T-helper 17 cell (primary cell): ENCODE data around the gene HCFC1. TPM values are rescaled to one million over a fixed set of nuclear protein-coding genes. Genes with fewer than 3 reads are reported as not detected.

Source experiments
- ATAC-seq: fragments of 150-1000 bp; cut with Tn5 transposase; 2 replicates; pipeline ENCODE4 v1.10.0; 2021; ENCODE audit warnings: mild to moderate bottlenecking, moderate library complexity
- DNase-seq, 3 donors: peaks; one replicate each; pipeline versions ENCODE4 v3.0.0 to v3.0.0-alpha.2; 2020 to 2021
- H3K9me3 ChIP-seq: one replicate; pipeline ENCODE4 v1.7.0; 2013; ENCODE audit warnings: low read length, mild to moderate bottlenecking; ENCODE audit not compliant: control insufficient read depth, poor library complexity, severe bottlenecking
- H3K27ac Mint-ChIP-seq: one replicate; pipeline ENCODE4 v1.8.0; 2022; ENCODE audit warnings: mild to moderate bottlenecking, moderate library complexity, mixed read lengths
- H3K27me3 Mint-ChIP-seq: one replicate; pipeline ENCODE4 v1.8.0; 2022; ENCODE audit warnings: mixed read lengths
- H3K36me3 Mint-ChIP-seq: one replicate; pipeline ENCODE4 v1.8.0; 2022; ENCODE audit warnings: low read depth, mixed read lengths
- H3K4me1 Mint-ChIP-seq: one replicate; pipeline ENCODE4 v1.8.0; 2022; ENCODE audit warnings: mild to moderate bottlenecking, mixed read lengths
- H3K4me3 Mint-ChIP-seq: one replicate; pipeline ENCODE4 v1.8.0; 2022; ENCODE audit warnings: mild to moderate bottlenecking, moderate library complexity, mixed read lengths
- total RNA-seq, 4 donors: library from RNA in 2 of 4; stranded (reverse) in 2 of 4; gene quantifications; one replicate each; pipeline ENCODE4 v1.2.3 and lab custom pipeline; 2022 to 2026

Gene HCFC1
- total RNA-seq, 2 donors from 2014 or later: 65.7 to 65.8 TPM

DNA sequence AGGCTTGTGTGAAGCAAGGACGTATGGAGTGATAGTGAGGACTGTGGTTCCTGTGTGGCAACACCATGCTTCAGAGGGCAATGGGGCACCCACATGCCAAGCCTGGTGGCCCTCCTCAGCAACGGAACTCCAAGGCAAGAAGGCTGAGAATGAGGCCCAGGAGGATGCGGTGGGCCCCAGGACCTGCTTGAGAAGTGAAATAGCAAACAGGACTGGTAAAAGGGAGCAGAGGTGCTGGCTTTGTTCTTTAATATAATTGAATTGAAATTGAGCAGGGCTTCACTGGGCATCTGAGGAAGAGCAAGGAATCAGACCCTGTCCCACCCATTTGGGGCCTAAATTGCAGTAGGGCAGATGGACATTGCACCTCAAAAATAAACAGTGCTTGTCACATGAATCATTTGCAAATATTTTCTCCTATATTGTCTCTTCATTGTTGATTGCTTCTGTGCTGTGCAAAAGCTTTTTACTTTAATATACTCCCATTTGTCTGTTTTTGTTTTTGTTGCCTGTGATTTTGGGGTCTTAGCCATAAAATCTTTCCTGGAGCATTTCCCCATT, 3.2 kb upstream of the HCFC1 start:
- no peaks in the 10 kb centered on the region for H3K27me3 Mint-ChIP-seq
- peaks cover 2% of the 10 kb centered on the region for H3K36me3 Mint-ChIP-seq
- H3K4me1 Mint-ChIP-seq: peaks cover 13% of the 10 kb centered on the region
- peak overlapping the region; percentile 85 for H3K4me3 Mint-ChIP-seq
- no peaks in the 10 kb centered on the region for H3K9me3 ChIP-seq
- ATAC-seq (no peak), DNase-seq (no peak)
- peak overlapping the region; percentile 81 for H3K27ac Mint-ChIP-seq

DNA sequence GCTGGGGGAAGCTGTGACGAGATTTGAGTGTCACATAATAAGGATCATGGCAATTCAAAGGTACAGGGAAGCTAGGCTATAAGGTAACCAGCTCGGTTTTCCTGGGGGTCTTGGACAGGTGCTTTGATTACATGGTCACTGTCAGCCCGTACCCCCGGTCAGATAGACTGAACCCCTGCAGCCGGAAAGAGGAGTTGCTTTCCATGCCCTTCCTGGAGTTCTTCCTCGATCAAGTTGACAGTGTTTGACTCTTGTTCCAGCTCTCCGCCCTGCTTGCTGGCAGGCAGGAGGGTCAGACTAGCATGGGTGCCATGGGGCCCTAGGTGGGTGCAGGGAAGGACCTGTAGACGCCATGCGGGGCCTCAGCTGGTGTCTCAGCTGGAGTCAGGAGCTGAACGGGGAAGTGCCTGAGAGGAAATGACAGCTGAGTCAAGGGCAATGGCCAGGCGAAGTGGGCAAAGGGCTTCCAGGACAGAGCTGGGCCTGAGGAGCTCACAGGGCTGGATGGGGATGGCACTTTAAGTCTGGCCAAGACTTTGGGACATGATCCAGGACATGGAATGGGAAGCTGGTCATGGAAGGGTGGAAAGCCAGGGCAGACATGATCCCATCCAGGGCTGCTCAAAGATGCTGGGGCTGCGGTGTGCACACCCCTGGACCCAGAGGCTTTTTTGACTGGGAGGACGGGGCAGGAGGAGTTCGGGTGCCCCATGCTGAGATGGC, 2.5 kb upstream of the HCFC1 start:
- Mint-ChIP-seq H3K36me3 (peaks cover 2% of the 10 kb centered on the region), H3K27me3 (no peaks in the 10 kb centered on the region), H3K4me1 (peaks cover 13% of the 10 kb centered on the region), H3K27ac (peak overlapping the region; percentile 81), H3K4me3 (peak overlapping the region; percentile 85)
- H3K9me3 ChIP-seq: no peaks in the 10 kb centered on the region
- ATAC-seq (no peak), DNase-seq (no peak)

DNA sequence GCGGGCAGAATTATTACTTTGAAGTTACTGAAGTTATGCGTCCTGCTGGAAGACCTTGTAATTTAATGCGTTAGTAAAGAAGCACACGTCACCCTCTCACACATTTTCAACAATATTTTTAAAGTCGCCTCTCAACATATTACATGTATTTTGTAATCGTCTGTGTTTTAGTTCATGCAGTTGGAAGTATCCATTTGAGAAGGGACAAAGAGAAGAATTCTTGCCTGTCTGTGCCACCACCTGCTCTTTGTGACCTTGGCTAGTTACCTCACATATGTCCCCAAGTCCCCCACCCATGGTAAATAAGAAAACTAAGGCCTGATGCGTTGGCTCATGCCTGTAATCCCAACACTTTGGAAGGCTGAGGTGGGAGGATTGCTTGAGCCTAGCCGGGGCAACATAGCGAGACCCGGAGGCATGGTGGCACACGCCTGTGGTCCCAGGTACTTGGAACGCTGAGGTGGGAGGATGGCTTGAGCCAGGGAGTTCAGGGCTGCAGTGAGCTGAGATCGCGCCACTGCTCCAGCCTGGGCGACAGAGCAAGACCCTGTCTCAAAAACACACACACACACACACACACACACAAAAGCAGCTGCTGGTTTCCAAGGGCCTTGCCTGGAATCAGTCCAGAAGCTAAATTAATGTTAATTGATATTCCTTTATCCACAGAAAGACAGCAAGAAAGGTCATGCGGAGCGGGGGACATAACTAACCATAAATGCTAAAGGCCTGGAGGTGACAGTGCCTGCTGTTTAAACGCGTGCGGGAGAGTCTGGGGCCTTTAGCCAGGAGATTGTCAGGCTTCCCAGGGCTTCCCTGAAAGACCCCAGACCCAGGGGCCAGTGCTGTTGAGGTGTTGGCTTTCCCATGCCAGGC, 1.7 kb upstream of the HCFC1 start:
- Mint-ChIP-seq H3K36me3 (peaks cover 2% of the 10 kb centered on the region), H3K4me3 (peak overlapping the region; percentile 85), H3K27me3 (no peaks in the 10 kb centered on the region), H3K4me1 (peaks cover 13% of the 10 kb centered on the region), H3K27ac (peak overlapping the region; percentile 81)
- no peaks in the 10 kb centered on the region for H3K9me3 ChIP-seq
- no peak for ATAC-seq
- no peak for DNase-seq

DNA sequence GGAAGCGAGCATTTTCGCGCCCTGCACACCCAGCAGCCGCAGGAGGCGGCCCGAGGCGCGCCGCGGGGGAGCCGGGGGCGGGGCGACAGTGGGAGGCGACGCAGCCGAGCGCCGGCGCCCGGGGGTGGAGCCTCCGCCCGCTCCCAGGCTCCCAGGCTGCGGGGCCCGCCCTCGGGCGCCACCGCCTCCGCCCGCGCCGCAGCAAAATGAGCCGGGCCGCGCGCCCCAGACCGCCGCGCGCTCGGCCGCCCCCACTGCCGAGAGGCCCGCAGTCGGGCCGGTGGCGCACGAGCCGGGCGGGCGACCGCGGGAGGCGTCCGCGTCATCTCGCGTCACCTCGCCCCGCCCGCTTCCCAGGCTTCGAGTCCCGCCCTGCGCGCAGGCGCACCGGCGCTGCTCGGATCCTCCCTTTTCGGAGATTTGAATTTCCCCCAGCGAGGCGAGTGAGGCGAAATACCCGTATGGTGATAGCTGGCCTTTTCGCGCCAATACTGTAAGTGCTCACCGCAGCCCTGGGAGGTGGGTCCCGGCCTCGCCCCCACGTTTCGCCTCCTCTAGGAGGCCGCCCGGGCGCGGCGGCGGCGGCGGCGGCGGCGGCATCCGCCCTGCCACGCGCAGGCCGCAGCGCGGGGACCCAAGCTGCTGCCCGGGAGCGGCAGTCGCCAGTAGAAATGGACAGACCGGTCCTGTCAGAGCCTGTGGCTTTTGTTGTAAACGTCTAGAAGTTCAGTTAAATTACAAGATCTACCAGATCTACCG, 929 bp upstream of the HCFC1 start, which contains the start of gene TMEM187:
Gene TMEM187 (plus strand): TSS at position 387 of the 759 bp plus-strand sequence. CDS start 9,309 bp downstream, outside the sequence.
- Mint-ChIP-seq H3K27ac (peak within 1 kb of the TSS; percentile 99), H3K36me3 (peaks cover 2% of the 10 kb centered on the region), H3K27me3 (no peaks in the 10 kb centered on the region), H3K4me1 (peaks cover 20% of the 10 kb centered on the region), H3K4me3 (peak within 1 kb of the TSS; percentile 99)
- H3K9me3 ChIP-seq: no peaks in the 10 kb centered on the region
- peak; percentile 62 for ATAC-seq
- DNase-seq: peak; percentile 77 to 83 (median 81)

DNA sequence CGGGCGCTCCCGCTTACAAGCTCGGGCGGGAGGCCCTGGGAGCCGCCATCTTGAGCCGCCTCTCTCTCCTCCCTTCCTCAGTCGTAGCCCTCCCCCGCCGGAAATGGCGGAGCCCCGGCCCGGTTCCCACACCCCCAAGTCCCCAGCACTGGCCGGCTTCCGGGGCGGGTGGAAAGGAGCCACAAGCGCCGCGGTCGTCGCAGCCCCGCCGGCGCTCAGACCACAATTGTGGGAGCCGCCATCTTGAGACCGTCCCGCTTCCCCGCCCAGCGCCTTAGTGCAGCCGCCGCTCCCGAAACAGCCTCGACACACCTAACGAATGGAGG, 531 bp downstream of the HCFC1 start:
- DNase-seq (peak; percentile 76 to 81 (median 76)), ATAC-seq (peak; percentile 57)
- Mint-ChIP-seq H3K36me3 (peaks cover 2% of the 10 kb centered on the region), H3K27me3 (no peaks in the 10 kb centered on the region), H3K4me1 (peaks cover 25% of the 10 kb centered on the region), H3K27ac (peak overlapping the region; percentile 99), H3K4me3 (peak overlapping the region; percentile 99)
- H3K9me3 ChIP-seq: no peaks in the 10 kb centered on the region

DNA sequence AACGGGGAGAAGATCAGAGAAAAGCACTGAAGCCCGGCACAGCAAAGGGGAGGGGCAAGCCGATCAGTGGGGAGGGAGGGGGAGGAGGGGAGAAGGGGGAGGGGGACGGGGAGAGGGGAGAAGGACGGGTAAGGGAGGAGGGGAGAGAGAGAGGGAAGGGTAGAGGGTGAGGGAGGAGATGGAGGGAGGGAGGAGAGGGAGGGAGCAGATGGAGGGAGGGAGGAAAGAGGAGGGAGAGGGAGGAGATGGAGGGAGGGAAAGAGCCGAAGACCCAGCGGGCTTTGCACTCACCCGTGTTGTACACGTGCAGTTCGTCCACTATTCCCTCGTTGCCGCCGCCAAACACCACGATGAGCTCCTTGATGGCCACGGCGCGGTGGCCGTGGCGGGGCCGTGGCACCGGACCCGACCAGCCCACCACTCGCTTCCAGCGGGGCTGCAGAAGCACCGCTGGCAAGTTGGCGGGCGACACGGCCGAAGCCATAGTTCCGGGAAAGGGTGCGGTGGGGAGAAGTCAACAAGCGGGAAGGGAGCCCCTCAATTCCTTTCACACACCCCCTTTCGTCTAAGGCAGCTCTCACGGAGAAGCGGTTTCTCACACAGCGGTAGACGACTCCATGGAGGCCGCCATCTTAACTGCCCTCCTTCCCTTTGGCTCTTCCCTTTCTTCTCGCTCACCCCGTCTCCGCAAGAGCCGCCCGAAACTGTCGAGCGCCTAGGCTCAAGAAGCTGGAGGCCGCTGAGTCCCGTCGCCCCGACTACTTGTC, 1.1 kb downstream of the HCFC1 start:
- H3K27ac Mint-ChIP-seq: peak overlapping the region; percentile 99
- peak overlapping the region; percentile 99 for H3K4me3 Mint-ChIP-seq
- H3K9me3 ChIP-seq: no peaks in the 10 kb centered on the region
- DNase-seq (no peak), ATAC-seq (peak; percentile 12)
- peaks cover 2% of the 10 kb centered on the region for H3K36me3 Mint-ChIP-seq
- H3K27me3 Mint-ChIP-seq: no peaks in the 10 kb centered on the region
- peaks cover 22% of the 10 kb centered on the region for H3K4me1 Mint-ChIP-seq

DNA sequence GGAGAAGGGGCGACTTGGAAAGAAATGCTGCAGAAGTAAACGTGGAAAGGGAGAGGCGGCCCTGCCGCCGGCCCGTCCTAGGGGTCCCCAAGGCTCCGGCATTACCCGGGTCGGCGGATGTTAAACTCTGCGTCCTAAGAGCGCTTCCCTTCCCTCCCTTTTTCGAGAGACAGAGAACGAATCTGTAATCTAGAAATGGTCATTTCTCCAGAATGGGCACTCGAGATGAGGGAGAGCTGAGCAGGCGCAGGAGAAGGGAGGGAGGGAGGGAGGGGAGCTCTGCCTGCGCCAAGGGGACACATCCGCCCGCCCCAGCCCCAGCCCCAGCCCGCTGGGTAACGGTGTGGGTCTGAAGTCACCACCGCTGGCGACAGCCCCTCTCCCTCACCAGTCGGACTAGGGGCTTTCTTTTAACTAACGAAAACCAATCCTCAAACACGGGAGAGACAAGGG, 1.7 kb downstream of the HCFC1 start:
- H3K9me3 ChIP-seq: no peaks in the 10 kb centered on the region
- Mint-ChIP-seq H3K27ac (peak overlapping the region; percentile 94), H3K36me3 (peaks cover 2% of the 10 kb centered on the region), H3K27me3 (no peaks in the 10 kb centered on the region), H3K4me3 (peak overlapping the region; percentile 99), H3K4me1 (peaks cover 22% of the 10 kb centered on the region)
- DNase-seq (no peak), ATAC-seq (no peak)

DNA sequence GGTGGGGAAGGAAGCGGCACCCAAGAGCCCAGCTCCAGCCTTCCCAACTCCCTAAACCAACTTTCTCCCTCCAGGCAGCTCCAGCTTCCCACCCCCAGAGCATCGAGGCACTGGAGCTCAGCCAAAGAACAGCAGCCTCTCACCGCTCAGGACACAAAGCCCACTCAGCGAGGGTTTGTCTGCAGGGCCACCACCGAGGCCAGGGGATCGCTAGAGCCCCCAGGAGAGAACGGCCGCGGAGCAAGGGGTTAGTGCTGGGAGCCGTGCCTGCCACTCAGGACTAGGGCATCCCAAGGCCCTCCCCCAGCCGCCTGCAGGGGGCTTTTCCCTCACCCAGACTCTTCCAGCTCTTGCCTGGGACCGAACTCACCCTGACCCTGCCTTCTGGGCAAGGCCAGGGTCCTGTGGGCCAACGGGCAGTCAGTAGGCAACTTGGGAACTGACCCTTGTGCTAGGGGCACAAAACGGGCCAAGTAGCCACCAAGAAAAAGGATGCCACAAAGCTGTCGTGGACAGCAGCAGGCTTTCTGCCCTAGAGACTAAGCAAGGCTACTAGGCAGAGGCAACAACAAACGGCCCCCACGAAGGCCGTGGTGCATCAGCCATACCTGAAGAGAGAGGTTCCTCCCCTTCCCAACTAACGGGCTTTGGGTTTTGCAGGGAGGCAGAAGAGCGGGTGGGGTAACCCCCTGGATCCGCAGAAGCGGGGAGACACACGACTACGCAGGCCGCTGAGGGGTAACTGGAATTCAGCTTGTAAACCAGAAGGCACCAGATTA, 2.3 kb downstream of the HCFC1 start:
- peaks cover 18% of the 10 kb centered on the region for H3K4me1 Mint-ChIP-seq
- no peaks in the 10 kb centered on the region for H3K27me3 Mint-ChIP-seq
- ATAC-seq (no peak), DNase-seq (no peak)
- peak overlapping the region; percentile 99 for H3K4me3 Mint-ChIP-seq
- H3K9me3 ChIP-seq: no peaks in the 10 kb centered on the region
- H3K27ac Mint-ChIP-seq: peak overlapping the region; percentile 94
- peaks cover 2% of the 10 kb centered on the region for H3K36me3 Mint-ChIP-seq

DNA sequence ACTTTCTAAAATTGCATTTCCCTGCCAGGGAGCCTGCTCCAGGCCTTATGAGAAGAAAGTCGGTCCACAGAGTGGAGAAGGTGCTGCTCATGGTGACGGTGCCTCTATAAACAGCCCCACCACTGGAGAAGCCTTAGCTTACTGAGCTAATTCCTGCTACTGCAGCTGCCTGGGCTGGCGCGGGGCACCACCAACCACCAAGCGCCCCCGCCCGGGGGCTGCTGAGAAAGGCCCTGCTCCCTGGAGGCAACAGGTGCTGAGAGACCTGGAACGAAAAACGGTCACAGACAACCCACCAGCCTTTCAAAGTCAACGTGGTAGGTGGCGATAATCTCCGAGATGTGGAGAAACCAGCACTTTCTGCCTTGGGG, 2.9 kb downstream of the HCFC1 start:
- Mint-ChIP-seq H3K4me3 (peak overlapping the region; percentile 99), H3K27me3 (no peaks in the 10 kb centered on the region), H3K36me3 (peaks cover 2% of the 10 kb centered on the region), H3K27ac (peak overlapping the region; percentile 94), H3K4me1 (peaks cover 15% of the 10 kb centered on the region)
- DNase-seq (peak in 1 of 3 donors; percentile 32), ATAC-seq (no peak)
- H3K9me3 ChIP-seq: no peaks in the 10 kb centered on the region

DNA sequence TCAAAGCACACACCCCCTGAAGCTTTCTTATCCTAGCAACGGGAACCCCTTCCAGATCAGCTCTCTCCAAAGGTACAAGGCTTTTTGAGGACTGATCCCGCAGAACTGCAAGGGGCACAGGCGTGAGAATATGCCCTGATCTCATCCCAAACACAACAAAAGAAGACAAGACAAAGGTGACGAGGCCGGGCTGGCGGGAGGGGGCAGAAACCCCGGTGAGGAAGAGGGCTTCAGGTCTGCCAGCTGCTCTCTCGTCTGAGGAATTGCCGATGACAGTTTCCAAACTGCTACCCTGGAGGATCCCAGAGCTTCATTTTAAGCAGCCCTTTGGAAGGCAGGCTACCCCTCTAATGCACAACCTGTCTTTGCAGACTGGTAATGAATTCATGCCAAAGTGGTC, 3.4 kb downstream of the HCFC1 start:
- peak overlapping the region; percentile 99 for H3K4me3 Mint-ChIP-seq
- no peaks in the 10 kb centered on the region for H3K27me3 Mint-ChIP-seq
- no peak for DNase-seq
- peak overlapping the region; percentile 94 for H3K27ac Mint-ChIP-seq
- no peak for ATAC-seq
- no peaks in the 10 kb centered on the region for H3K9me3 ChIP-seq
- peaks cover 2% of the 10 kb centered on the region for H3K36me3 Mint-ChIP-seq
- H3K4me1 Mint-ChIP-seq: peaks cover 14% of the 10 kb centered on the region

DNA sequence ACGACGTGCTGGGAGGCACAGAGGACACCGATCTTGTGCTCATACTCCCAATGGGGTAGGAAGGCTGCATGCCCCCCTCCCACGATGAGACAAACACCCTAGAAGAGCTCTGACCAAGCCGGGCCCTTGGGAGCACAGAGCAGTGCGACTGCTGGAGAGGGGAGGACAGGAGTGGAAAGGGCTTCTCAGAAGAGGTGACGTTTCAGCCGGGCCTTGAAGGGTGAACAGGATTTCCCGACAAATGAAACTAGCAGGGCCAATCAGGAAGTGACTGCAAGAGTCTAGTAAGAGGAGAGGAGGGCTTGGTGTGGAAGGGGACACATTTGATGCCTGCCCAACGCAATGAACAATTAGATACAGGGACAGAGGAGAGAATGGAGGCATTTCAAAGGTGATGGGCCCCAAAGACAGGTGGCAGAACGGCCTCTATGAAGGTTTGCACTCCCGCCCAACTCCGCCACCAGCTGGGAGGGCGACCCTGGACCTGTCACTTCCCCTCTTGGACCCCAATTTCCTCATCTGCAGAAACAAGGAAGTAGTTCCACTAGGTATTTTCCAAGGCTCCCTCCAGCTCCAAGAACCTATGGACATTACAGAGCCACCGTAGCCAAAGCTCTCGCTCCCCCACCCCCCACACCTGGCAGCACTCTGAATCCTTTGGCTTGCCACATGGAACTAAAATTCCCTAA, 3.9 kb downstream of the HCFC1 start:
- H3K9me3 ChIP-seq: no peaks in the 10 kb centered on the region
- Mint-ChIP-seq H3K27me3 (no peaks in the 10 kb centered on the region), H3K4me1 (peaks cover 11% of the 10 kb centered on the region), H3K27ac (peak overlapping the region; percentile 94), H3K4me3 (peak overlapping the region; percentile 99), H3K36me3 (peaks cover 2% of the 10 kb centered on the region)
- no peak for DNase-seq
- ATAC-seq: no peak
